Measurements from ENCODE around the gene FBP2. TPM values are rescaled to one million over a fixed set of nuclear protein-coding genes. Genes with fewer than 3 reads are reported as not detected.

The FBP2 gene
- total RNA-seq, 1 experiment from 2014 or later = not detected

GRCh38 chr9:94586316-94586715, 7.3 kb downstream of the FBP2 start:
- Histone ChIP-seq H3K36me3 (ENCODE audit: control insufficient read depth in 1 of 2, insufficient read depth in 2 of 2, low read length in 2 of 2) (no peaks in the 10 kb centered on the region), H3K79me2 (ENCODE audit: insufficient read depth, low read length) (no peaks in the 10 kb centered on the region), H3K9me3 (ENCODE audit: control insufficient read depth in 1 of 2, insufficient read depth in 1 of 2, low read depth in 1 of 2, low read length in 2 of 2) (no peaks in the 10 kb centered on the region), H3K9me2 (ENCODE audit: insufficient read depth) (no peaks in the 10 kb centered on the region), H3K9ac (ENCODE audit: low read length) (no peak overlapping the region), H3K4me2 (ENCODE audit: low read length) (no peak overlapping the region), H3K27ac (ENCODE audit: low read depth, low read length) (no peak overlapping the region), H2AFZ (ENCODE audit: low read depth, low read length, poor library complexity, severe bottlenecking) (no peak overlapping the region), H3K4me1 (ENCODE audit: control insufficient read depth in 1 of 2, insufficient read depth in 2 of 2, low read length in 2 of 2) (no peaks in the 10 kb centered on the region), H4K20me1 (ENCODE audit: insufficient read depth) (no peaks in the 10 kb centered on the region), H3K27me3 (ENCODE audit: insufficient read depth, low read length) (no peaks in the 10 kb centered on the region), H3K4me3 (replicated peaks in 1 of 2; ENCODE audit: low read depth in 1 of 2, low read length in 2 of 2) (no peak overlapping the region)
- ATAC-seq = no peak
- ChIA-PET POLR2A (interaction anchor here (0.6 kb wide), 1 partner anchor 1915 kb away, joined by 3 read pairs; no protein-coding TSS in a partner anchor), RAD21 (ENCODE audit: low non-redundant PET in 1 of 2, low total read pairs in 2 of 2, uncharacterized antibody in 2 of 2, unreplicated experiment in 2 of 2) (no interaction called here), CTCF (no interaction called here)
- intact Hi-C loops (cut with micrococcal nuclease) = no loop called here
- TF ChIP-seq CTCF (IDR thresholded peaks at IDR 0.05 in 2 of 3, conservative IDR thresholded peaks at IDR 0.05 in 1 of 3; ENCODE audit: borderline replicate concordance in 1 of 3, insufficient read depth in 1 of 3, low read depth in 2 of 3, low read length in 2 of 3) = no peak
- no peak for TF ChIP-seq JUND (IDR thresholded peaks at IDR 0.05)
- no peak for TF ChIP-seq EZH2phosphoT487 (IDR thresholded peaks at IDR 0.05; ENCODE audit: borderline replicate concordance)
- no peak for TF ChIP-seq REST (IDR thresholded peaks at IDR 0.05; ENCODE audit: low read depth)
- no peak for TF ChIP-seq ELF1 (IDR thresholded peaks at IDR 0.05; ENCODE audit: borderline replicate concordance, low read depth)
- no peak for TF ChIP-seq ZNF274 (IDR thresholded peaks at IDR 0.05; ENCODE audit: low read depth, low read length)
- TF ChIP-seq ZBTB33 (IDR thresholded peaks at IDR 0.05; ENCODE audit: extremely low read depth, insufficient replicate concordance, low read length) = no peak
- no peak for TF ChIP-seq EZH2 (IDR thresholded peaks at IDR 0.05)
- TF ChIP-seq TCF7L2 (IDR thresholded peaks at IDR 0.05; ENCODE audit: borderline replicate concordance, extremely low read depth, insufficient read depth, insufficient read length) = no peak
- BruUV-seq (replicated peaks) = no TSS peak
- DNase-seq (ENCODE audit: low read depth, low spot score) = no peak
